Middle frontal gyrus (tissue), 1 donor: ENCODE results near the gene TARS2.

Source experiments
- DNase-seq: peaks from one replicate; pipeline ENCODE4 v3.0.0-alpha.2; 2015; ENCODE audit warnings: low spot score; ENCODE audit errors: extremely low spot score

The TARS2 gene

DNA sequence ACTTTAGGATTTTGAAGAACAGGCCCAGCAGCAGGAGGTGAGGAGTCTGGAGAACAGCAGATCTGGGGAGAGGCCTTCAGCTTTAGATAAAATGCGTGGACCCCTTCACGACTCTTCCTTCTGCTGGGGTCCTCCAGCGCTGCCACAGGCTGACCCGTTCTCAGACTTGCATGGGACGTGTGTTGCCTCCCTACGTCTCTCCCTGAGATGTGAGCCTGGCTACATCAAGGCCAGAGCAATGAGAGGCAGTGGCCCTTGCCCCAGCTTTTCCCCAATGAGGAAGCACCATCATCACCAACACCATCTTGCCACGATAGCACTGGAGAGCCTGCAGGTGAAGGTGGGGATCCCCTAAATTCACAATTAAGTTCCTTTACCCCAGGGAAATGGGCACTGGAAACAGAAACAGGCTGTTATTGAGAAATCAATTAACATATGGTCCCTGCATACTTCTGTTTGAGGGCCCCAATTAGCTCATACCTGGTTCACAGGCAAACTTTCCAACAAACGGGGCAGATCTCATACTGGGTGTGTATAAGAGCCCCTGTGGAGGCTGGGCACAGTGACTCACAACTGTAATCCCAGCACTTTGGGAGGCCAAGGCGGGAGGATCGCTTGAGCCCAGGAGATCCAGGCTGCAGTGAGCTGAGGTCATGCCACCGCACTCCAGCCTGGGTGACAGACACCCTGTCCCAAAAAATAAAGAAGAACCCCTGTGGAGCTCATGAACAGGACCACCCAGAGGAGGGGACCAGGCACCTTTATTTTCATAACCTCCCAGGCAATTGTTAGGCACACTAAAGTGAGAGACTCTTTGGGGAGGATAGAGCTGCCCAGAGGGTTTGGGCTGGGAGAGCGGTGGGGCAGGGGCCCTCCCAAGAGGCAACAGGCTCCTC lies 49.9 kb downstream of the TARS2 start:
- no peak for DNase-seq

DNA sequence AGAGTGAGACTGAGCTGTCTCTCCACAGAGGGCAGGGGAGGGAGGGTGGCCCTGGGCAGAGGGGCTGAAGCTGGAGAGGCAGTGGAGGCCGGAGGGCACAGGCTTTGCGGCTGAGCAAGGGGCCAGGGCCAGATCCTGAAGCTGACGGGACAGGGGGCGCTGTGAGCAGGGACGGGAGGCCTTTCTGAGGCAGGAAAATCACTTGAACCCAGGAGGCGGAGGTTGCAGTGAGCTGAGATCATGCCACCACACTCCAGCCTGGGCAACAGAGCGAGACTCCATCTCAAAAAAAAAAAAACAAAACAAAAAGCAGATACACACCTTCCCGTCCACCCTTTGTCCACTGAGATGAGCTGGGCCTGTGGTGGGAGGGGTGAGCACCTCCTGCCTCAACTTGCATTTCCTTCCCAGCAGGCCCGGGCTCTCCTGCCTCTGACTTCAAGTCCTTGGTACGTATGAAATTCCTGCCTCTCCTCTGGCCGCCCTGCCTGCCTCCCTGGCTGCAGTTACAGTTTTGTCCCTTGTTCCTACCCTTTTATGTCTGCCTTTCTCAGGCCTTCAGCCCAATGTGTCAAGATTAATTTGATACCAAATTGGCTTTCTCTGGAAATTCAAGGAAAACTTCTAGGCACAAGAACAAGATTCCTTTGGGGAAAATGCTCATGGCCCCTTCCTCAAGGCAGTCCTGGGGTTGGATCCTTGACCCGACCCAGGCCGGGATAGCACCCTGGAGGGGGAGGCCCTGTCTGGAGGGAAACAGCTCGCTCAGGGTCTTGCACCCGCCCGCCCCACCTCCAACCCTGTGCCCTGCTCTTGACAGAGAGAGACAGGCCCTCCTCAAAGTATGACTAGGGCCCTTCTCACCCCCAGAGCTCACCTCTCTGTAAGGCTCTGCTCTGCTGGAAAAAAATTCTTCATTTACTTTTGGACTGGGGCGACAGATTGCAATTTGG lies 50.8 kb downstream of the TARS2 start:
- no peak for DNase-seq

DNA sequence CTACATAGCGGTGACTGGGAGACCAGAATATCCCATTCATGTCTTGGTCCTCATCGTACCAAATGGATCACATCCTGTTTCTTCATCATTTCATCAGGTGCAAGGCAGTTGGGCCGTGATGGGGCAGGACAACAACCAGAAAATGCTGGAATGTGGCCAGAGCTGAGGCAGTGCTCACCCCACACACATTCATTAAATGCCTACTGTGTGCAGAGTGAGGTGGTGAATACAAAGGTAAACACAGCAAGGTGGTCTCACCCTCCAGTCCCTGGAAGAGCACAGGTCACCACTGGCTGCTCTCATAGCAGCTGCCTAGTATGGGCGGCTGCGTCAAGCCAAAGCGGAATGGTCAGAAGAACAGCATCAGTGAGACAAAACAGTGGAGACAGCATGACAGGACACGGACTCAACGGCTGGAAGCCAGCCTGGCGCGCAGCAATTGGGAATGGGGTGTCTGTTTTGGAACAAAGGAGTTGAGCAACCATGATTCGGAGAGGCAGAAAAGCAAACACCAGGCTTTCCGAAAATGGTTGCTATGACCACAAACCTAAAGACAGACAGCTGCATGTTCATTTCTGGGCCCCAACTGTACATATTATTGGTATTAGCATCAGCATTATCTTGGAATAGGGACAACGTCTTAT lies 56.4 kb downstream of the TARS2 start:
- no peak for DNase-seq

DNA sequence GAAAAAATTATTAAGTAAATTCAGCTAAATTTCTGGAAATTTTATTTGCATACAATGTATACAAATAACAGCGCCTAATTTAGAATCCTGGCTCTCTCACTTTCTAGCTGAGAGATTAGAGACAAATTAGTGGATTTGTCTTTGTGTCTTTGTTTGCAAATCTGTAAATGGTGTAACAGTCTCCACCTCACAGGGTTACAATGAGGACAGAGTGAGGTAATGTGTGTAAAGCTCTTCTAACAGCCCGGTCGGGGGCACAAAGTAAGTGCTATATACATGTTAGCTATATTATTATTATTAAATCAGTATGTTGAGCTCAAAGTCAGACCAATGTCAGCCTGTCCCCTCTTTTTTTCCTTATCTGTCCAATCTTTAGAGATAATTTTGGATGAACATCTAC lies 57.0 kb downstream of the TARS2 start:
- DNase-seq = no peak

DNA sequence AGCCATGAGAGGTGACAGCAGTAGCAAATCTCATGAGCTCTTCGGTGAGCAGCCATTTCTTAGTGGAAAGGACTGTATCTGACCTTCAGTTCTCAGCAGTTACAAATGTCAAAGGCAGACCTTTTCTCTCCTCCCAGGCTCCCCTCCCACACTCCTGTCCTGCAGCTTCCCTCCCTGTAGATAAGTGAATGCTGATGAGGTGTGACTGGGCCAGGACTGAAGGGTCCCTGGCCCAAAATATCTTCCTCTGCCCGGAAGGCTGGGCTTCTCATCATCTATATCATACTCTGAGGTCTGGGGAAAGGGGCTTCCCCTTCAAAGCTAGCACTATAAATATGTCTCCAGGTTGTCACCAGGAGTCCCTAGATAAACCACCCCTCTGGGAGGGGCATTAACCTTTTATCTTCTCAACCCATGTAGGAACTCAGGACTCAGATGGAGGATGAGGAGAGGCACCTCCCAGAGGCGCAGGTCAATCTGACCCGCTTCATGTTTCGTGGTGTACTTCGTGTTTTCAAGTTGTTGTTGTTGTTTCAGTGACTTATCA lies 58.3 kb downstream of the TARS2 start:
- no peak for DNase-seq

DNA sequence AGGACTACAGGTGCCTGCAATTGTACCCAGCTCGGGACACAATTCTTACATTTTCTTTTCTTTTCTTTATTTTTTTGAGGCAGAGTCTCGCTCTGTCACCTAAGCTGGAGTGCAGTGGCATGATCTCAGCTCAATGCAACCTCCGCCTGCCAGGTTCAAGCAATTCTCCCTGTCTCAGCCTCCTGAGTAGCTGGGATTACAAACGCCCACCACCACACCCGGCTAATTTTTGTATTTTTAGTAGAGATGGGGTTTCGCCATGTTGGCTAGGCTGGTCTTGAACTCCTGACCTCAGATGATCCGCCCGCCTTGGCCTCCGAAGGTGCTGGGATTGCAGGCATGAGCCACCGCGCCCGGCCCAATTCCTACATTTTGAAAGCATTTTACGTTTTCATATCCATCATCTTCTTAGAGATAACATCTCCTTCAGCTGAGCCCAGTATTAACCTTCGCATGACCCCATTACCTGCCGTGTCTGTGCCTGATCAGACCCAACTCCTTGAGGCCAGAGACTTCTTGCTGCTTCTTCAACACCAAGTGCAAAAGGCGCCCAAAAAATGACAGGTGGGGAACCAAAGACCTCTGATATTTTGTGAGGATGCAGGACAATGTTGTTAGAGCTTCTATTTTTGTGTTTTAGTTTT lies 59.2 kb downstream of the TARS2 start:
- DNase-seq = no peak

DNA sequence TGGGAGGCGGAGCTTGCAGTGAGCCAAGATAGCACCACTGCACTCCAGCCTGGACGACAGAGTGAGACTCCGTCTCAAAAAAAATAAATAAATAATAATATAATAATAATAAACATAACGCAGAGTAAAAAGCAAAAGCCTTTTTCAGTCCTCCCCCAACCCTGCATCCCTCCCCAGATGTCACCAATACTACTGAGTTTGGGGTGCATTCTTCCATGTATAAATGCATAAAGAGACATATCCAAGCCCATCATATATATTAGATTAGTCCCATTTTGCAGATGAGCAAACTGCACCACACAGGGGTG lies 61.1 kb downstream of the TARS2 start:
- no peak for DNase-seq

DNA sequence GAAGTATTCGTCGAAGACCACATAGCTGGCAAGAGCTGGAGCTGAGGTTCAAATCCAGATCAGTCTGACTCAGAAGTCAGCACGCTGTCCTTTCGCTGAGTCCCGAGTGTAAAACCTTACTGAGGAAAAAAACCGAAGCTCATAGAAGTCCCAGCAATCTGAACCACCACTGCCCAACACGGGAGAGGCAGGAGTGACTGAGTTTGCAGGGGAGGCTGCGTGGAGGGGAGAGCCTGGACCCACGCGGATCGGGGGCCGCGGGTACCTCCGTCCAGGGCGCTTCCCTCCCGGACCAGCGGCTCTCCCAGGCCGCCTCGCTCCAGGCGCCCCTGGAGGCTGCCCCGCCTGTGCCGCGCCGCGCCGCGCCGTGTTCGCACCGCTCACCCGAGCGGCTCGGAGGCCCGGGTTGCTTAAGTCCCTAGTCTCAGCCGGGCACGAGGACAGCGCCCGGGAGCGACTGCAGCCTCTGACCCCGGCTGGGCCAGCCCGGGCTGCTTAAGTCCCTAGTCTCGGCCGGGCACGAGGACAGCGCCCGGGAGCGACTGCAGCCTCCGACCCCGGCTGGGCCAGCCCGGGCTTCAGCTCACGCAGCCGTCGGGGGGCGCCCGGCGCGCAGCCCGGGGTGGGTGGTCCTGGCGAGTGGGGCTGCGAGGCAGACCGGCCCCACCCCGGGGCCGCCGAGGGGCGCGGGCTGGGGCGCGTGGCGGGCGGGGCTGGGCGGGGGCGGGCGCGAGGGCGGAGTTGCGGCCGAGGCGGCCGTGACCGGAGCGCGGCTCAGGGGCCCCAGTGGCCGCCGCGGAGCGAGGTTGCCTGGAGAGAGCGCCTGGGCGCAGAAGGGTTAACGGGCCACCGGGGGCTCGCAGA lies 61.6 kb downstream of the TARS2 start, which contains the start of gene ADAMTSL4:
ADAMTSL4 (plus strand) TSS at position 777 of the 864 bp plus-strand sequence. CDS start 2,881 bp downstream, outside the sequence.
- DNase-seq = no peak

DNA sequence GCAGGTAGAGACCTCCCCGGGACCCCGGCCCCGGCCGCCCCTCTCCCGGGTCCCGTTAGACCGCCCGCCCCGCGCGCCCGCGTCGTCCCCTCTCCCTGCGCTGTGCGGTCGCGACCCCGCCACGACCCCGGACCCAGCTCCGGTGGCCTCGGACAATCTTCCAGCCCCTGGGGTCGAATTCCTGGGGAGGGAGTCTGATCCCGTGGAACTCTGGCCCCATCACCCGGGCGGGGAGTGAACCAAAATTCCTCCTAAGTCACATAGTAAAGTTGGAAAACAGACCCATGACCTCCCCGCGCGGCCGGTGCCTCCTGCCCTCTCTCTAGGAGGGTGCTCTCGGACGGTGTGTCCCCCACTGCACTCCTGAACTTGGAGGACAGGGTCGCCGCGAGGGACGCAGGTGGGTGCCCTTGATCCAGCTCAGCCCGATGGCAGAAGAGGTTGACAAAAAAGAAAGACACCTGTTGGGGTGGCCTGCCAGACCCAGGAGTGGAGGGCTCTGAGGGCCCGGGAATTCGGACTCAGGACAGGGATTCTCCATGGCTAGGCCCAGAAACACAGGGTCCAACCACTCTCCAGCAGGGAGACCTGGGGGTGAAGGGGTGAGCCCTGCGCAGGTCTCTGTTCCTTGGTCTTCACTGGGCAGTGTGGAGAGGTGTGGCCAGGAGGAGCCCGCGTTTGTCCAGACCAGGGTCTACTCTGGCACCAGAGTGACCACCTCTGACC lies 62.4 kb downstream of the TARS2 start:
- DNase-seq = no peak

DNA sequence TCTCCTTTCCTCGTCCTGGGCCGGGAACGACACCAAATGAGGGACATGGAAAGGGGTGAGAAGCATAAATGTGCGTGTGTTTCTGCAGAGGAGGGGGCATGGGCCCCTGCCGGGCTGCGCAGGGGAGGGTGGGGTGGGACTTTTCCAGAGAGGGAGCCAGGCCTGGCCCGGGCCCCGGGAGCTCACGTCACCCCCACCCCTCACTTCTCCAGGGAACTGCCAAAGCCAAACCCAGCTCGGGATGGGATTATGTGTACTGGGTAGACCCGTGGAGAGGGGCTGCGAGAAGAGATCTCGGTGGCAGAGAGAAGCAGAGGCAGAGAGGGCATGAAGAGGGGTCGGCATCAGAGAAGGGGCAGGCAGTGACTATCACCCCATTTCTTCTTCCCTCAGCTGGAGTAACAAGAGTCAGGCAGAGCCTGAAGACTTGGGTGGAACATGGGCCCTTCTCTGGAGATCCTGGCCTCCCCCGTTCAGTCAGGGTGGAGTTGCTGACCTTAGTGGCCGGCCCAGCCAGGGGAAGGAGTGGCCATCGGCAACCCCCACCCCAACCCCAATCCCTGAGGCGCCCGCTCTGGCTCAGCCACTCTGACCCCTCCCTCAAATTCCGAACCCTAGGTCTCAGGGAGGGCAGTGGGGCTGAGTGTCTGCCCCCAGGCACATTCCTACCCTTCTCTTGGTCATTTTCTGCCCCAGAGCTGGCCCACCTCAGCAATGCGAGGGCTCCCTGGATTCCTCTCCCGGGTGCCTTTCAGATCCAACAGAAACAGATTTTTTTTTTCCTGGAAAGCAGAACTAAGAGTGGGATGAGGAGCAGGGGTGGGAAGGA lies 63.2 kb downstream of the TARS2 start:
- DNase-seq = no peak

DNA sequence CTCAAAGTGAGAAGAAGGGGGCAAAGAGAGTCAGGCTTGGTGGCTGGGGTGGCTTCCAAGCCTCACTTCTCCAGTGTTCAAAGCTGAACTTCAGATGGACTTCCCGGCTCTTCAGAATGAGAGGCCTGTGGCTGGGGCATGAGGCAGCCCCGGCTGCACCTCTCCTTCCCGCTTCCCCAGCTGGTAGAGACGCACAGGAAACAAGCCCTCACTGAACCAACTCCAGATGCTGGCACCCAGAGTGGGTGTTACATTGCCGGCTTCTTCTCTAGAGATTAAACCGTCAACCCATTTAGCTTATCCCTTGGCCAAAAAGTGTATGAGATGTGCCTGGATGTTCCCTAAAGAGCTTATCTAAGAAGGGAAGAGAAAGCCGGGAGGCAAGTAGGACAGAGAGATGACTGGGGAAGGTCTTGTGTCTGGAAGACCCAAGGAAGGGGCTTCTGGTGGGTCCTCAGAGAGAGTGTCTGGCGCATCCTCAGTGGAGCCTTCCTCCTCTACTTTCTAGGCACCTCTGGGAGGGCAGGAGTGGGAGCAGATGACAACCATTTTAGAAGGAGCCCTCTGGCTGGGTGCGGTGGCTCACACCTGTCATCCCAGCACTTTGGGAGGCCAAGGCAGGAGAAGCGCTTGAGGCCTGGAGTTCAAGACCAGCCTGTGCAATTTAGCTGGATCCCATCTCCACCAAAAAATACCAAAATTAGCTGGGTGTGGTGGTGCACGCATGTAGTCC lies 64.0 kb downstream of the TARS2 start:
- no peak for DNase-seq

DNA sequence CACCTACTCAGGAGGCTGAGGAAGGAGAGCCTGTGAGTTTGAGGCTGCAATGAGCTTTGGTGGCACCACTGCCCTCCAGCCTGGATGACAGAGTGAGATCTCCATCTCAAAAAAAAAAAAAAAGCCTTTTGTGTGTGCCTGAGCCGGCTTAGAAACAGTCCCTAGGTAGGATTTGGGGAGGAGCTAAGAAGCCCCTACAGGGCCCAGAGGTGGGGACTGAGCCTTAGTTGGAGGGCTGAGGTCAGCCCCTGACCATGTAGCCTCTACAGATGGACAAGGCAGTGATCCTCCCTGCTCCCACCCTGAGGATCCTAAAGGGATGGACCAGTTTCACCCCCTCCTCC lies 64.5 kb downstream of the TARS2 start:
- no peak for DNase-seq

DNA sequence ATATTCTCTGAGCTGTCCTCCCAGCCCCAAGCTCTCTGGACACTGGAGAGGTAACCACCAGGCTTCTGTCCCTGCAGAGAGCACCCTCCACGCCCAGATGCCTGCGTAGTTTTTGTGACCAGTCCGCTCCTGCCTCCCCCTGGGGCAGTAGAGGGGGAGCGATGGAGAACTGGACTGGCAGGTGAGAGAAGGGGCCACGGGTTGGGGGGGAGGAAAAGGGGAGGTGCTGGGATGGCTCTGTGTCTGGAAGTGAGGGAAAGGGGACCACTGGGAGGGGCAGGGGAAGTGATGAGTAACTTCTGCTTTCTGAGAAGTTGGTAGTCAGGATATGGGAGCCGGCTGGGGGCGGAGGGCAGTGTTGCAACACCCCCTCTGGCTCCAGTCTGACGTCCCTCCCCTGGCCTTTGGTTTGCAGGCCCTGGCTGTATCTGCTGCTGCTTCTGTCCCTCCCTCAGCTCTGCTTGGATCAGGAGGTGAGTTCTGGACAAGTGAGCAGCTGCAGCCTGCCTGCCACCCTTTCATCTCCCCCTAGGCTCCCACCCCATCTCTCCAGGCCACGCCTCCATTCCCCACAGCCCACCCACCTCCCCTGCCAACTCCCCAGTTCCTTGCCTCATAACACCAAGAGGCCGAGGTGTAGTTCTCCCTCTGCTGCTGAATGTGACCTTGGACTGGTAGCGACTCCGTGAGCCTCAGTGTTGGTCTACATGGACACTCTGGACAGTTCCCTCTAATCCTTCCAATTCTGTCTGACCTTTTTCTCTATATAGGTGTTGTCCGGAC lies 65.1 kb downstream of the TARS2 start:
- DNase-seq = no peak

DNA sequence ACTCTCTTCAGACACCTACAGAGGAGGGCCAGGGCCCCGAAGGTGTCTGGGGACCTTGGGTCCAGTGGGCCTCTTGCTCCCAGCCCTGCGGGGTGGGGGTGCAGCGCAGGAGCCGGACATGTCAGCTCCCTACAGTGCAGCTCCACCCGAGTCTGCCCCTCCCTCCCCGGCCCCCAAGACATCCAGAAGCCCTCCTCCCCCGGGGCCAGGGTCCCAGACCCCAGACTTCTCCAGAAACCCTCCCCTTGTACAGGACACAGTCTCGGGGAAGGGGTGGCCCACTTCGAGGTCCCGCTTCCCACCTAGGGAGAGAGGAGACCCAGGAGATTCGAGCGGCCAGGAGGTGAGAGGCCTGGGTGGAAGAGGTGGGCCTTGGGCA lies 65.7 kb downstream of the TARS2 start:
- DNase-seq = no peak

DNA sequence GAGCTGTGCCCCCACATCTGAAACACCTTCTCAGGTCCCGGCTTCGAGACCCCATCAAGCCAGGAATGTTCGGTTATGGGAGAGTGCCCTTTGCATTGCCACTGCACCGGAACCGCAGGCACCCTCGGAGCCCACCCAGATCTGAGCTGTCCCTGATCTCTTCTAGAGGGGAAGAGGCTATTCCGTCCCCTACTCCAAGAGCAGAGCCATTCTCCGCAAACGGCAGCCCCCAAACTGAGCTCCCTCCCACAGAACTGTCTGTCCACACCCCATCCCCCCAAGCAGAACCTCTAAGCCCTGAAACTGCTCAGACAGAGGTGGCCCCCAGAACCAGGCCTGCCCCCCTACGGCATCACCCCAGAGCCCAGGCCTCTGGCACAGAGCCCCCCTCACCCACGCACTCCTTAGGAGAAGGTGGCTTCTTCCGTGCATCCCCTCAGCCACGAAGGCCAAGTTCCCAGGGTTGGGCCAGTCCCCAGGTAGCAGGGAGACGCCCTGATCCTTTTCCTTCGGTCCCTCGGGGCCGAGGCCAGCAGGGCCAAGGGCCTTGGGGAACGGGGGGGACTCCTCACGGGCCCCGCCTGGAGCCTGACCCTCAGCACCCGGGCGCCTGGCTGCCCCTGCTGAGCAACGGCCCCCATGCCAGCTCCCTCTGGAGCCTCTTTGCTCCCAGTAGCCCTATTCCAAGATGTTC lies 66.3 kb downstream of the TARS2 start:
- DNase-seq = no peak

DNA sequence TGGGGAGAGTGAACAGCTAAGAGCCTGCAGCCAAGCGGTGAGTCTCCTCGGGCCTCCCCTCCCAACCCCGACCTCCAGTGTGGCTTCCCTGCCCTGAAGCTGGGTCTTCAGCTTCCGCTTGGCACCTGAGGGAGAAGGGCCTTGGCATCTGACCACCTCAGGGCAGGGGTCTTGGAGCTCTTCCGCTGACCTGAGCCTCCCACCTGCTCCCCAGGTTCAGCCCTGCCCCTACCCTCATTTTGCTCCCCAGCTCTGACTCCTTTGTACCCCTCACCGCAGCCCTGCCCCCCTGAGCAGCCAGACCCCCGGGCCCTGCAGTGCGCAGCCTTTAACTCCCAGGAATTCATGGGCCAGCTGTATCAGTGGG lies 66.8 kb downstream of the TARS2 start:
- DNase-seq = no peak
